GM12891 (cell line): ENCODE measurements around the gene ANKZF1.

ENCODE experiments used
- DNase-seq: peaks from one replicate; pipeline ENCODE4 v3.0.0; 2011; ENCODE audit warnings: low spot score; ENCODE audit not compliant: insufficient read length
- FAIRE-seq: peaks from 2 replicates; lab custom pipeline; 2011; peaks lifted over from hg19 to GRCh38; lab: Jason Lieb, UNC
- PAX5 ChIP-seq: IDR thresholded peaks from 2 replicates; pipeline ENCODE4 v1.6.1; 2011; ENCODE audit warnings: low read length, moderate library complexity, mild to moderate bottlenecking; ENCODE audit not compliant: insufficient read depth, severe bottlenecking
- POLR2A ChIP-seq: IDR thresholded peaks from 2 replicates; pipeline ENCODE4 v1.6.1; 2011; ENCODE audit warnings: low read depth, low read length, control low read depth
- POLR2AphosphoS5 ChIP-seq: IDR thresholded peaks from 2 replicates; pipeline ENCODE4 v1.6.1; 2011; ENCODE audit warnings: low read depth, low read length, control low read depth
- POU2F2 ChIP-seq: IDR thresholded peaks from 2 replicates; pipeline ENCODE4 v1.6.1; 2011; ENCODE audit warnings: low read depth, mild to moderate bottlenecking, control low read depth, low read length, moderate library complexity
- SPI1 ChIP-seq: IDR thresholded peaks from 2 replicates; pipeline ENCODE4 v1.6.1; 2011; ENCODE audit warnings: low read depth, low read length, control low read depth
- TAF1 ChIP-seq: IDR thresholded peaks from 2 replicates; pipeline ENCODE4 v1.6.1; 2011; ENCODE audit warnings: low read depth, low read length, control low read depth

The ANKZF1 gene

DNA sequence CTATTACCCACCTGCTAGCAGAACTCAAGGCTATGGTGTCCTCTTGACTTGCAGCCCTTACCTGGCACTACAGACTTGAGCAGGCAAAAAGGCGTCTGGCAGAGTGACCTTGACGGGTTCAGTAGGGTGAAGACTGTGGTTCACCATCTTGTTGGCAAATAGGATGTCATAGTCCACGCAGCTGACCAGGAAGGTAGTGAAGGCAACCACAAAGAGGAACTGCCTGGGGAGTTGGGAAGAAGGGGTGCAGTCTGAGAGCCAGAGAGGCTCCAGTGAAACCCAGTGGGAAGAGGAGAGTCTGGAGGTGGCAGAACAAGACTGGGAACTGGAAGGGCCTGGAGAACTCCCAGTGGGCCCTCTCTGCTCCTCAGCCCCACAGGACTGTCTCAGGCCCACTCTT is 4.3 kb upstream of the ANKZF1 start:
- no peak for DNase-seq

DNA sequence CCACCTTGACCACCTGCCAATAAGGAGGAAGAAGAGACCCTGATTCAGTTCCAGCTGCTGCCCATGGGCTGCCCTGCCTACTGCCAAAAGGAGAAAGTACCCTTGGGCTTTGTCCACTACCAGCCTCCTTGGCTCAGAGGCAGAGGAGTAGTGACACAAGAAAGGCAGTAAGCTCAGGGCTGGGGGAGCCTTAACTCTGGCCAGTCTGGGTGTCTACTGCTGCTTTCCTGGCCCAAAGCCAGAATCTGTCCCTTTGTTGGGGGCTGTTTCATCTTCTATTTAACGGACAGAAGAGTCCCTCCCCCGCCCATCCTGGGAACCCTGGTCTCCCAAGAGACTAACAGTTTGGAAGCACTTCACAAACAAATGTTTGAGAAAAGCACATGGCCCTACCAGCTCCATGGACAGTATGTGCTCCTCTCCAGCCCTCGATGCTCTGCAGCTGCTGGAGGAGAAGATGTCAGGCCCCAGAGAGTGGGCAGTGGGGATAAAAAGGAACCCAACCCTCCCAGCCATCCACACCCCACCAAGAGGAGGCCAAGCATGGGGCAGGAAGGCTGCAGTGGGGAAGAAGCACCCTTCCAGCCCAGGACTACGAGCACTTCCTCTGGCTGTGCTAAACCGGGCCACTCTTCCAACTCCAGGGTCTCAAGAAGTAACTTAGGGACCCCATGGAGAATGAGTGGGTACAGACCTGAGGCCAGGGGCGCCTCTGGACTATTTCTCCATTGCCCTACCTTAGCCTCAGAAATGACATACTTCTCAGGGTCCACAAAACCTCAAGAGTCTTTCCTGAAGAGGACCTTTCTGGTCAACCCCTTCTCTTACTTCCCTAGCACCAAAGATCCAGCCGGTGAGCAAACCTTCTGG is 1.3 kb upstream of the ANKZF1 start:
- 0 out of 2 replicates have a peak, but pooled peaks have one; percentile 28 for TF ChIP-seq SPI1
- no peak for TF ChIP-seq PAX5
- DNase-seq: no peak
- FAIRE-seq: peak; percentile 48

More for the DNA sequence above, 4.3 kb upstream of the ANKZF1 start:
- TF ChIP-seq POLR2A (no peak), TAF1 (no peak), POLR2AphosphoS5 (no peak), POU2F2 (no peak)
- FAIRE-seq: no peak

DNA sequence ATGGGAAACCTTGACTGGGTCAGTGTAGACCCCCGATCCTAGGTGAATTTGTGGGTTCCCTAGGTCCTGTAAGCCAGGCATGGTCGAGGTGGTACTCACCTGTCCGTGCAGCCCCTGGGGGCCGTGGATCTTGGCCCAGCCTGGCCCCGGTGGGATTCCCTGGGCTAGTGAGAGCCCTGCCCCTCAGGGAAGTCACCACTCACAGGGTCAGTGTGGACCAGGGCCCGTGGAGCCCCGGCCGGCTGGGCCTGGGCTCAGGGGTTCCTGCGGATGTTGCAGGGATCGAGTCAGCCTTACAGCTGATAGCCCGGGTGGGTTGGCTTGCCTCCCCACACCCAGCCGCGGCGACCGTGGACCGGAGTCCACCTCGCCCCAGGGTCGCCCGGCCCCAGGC is 698 bp upstream of the ANKZF1 start:
- DNase-seq (no peak), FAIRE-seq (no peak)
- TF ChIP-seq POLR2AphosphoS5 (no peak), SPI1 (no peak), TAF1 (no peak), PAX5 (no peak), POU2F2 (no peak), POLR2A (no peak)

DNA sequence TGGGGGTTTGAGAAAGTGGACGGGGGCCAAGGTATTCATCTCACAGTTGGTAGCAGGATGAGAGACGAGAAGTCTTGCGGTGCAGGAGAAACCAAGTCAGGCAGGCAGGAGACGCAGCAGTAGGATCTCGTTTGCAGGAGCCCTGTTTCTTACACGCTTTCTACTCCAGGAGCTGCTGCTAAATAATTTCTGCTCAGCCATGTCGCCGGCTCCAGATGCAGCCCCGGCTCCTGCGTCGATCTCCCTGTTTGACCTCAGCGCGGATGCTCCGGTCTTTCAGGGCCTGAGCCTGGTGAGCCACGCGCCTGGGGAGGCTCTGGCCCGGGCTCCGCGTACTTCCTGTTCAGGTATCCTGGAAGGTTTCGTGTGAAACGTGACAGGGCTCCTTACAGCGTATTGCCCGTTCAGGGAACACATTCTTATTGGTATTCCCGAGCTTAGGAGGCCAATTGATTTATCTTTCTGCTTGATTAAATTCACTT is 494 bp downstream of the ANKZF1 start:
- FAIRE-seq (no peak), DNase-seq (no peak)
- TF ChIP-seq POLR2A (no peak), TAF1 (no peak), PAX5 (no peak), POU2F2 (no peak), SPI1 (no peak), POLR2AphosphoS5 (no peak)

DNA sequence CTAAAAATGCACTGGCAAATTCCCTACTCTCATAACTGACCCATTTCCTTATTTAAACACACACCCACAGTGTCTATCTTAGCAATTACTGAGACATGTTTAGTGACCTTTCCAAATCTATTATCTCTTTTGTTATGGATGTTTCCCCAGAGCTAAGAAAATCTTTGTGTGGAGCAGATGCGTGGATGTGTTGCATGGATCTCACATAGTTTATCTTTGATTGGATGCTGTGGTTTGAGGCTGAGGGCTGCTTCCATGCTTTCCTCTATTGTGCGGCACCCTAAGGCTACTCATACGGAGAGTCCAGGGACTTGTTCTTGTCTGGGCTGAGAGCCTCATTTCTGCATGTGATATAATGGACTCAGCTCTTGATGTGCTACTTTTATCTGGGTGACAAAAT is 4.7 kb downstream of the ANKZF1 start:
- TF ChIP-seq POU2F2 (no peak), SPI1 (no peak), TAF1 (no peak), POLR2A (no peak), PAX5 (no peak), POLR2AphosphoS5 (no peak)
- FAIRE-seq: no peak
- DNase-seq: no peak

GRCh38 chr2:219243291-219243761 is 13.7 kb downstream of the ANKZF1 start:
- FAIRE-seq: no peak
- DNase-seq: no peak
- TF ChIP-seq POLR2AphosphoS5: no peak

GRCh38 chr2:219244789-219245147 is 15.2 kb downstream of the ANKZF1 start:
- FAIRE-seq: peak; percentile 61
- DNase-seq: no peak
- TF ChIP-seq SPI1 (no peak), POU2F2 (no peak), POLR2AphosphoS5 (no peak), TAF1 (no peak), PAX5 (no peak), POLR2A (no peak)

- TF ChIP-seq POLR2A (peak; percentile 85), POU2F2 (no peak), TAF1 (peak; percentile 68; the same call in 1 of the 2 replicates), PAX5 (no peak), POLR2AphosphoS5 (peak; percentile 77), SPI1 (0 out of 2 replicates have a peak, but pooled peaks have one; percentile 36)
- FAIRE-seq (peak; percentile 96), DNase-seq (peak; percentile 99)
Observed at GRCh38 chr2:219245148-219245898, 15.7 kb downstream of the ANKZF1 start, which contains the start of the genes GLB1L and STK16. Gene GLB1L, minus strand, starts transcription at chr2:219245444. Its CDS starts 1,871 bp downstream, at chr2:219243573. Gene STK16, plus strand, starts transcription at chr2:219245479. Its CDS starts 521 bp downstream, at chr2:219246000.

- FAIRE-seq (no peak), DNase-seq (no peak)
- no peak for TF ChIP-seq POLR2AphosphoS5
- no peak for TF ChIP-seq POU2F2
- TF ChIP-seq POLR2A: no peak
- TF ChIP-seq SPI1: no peak
- no peak for TF ChIP-seq PAX5
- no peak for TF ChIP-seq TAF1
Observed at GRCh38 chr2:219245899-219246230, 16.3 kb downstream of the ANKZF1 start.

DNA sequence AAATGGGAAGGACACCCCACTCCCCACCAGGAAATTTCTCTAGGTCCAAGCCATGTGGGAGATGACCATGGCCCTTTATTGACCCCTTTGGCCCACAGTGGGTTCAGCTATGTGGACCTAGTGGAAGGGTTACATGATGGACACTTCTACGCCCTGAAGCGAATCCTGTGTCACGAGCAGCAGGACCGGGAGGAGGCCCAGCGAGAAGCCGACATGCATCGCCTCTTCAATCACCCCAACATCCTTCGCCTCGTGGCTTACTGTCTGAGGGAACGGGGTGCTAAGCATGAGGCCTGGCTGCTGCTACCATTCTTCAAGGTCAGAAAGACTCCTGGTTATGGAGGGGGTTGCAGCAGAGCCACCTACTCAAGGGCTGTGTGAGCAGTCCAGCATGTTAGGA is 17.0 kb downstream of the ANKZF1 start:
- no peak for FAIRE-seq
- TF ChIP-seq SPI1 (no peak), PAX5 (no peak), POLR2AphosphoS5 (no peak)

More for the DNA sequence above, 17.0 kb downstream of the ANKZF1 start:
- no peak for DNase-seq
